Astrocyte (in vitro differentiated cells and primary cell): ENCODE measurements around the gene DNMT1. TPM values are rescaled to one million over a fixed set of nuclear protein-coding genes. Genes with fewer than 3 reads are reported as not detected.

Source experiments
- DNase-seq: peaks from one replicate; pipeline ENCODE4 v3.0.0-alpha.2; 2010; ENCODE audit warnings: low read depth
- FAIRE-seq: peaks from 2 replicates; lab custom pipeline; 2011; peaks lifted over from hg19 to GRCh38; lab: Jason Lieb, UNC
- H2AFZ ChIP-seq: 2 replicates; pipeline ENCODE4 v1.6.0; 2012; ENCODE audit warnings: low read depth, low read length, inconsistent platforms
- H3K27ac ChIP-seq: 2 replicates; pipeline ENCODE4 v1.5.1; 2011; ENCODE audit warnings: low read depth, low read length, inconsistent platforms
- H3K27me3 ChIP-seq: 2 replicates; pipeline ENCODE4 v1.6.0; 2011; ENCODE audit warnings: low read length, inconsistent platforms; ENCODE audit not compliant: insufficient read depth
- H3K36me3 ChIP-seq: 2 replicates; pipeline ENCODE4 v1.5.1; 2011; ENCODE audit warnings: low read length, inconsistent platforms; ENCODE audit not compliant: insufficient read depth
- H3K4me1 ChIP-seq: 2 replicates; pipeline ENCODE4 v1.5.1; 2011; ENCODE audit warnings: low read length, inconsistent platforms; ENCODE audit not compliant: insufficient read depth
- H3K4me2 ChIP-seq: 2 replicates; pipeline ENCODE4 v1.6.0; 2012; ENCODE audit warnings: low read length, inconsistent platforms
- H3K4me3 ChIP-seq: 2 replicates; pipeline ENCODE4 v1.5.1; 2011; ENCODE audit warnings: low read depth, mild to moderate bottlenecking, low read length, inconsistent platforms; ENCODE audit not compliant: insufficient read depth
- H3K79me2 ChIP-seq: 2 replicates; pipeline ENCODE4 v1.6.0; 2012; ENCODE audit warnings: mild to moderate bottlenecking, low read length, inconsistent platforms; ENCODE audit not compliant: insufficient read depth
- H3K9ac ChIP-seq: 2 replicates; pipeline ENCODE4 v1.6.0; 2012; ENCODE audit warnings: mild to moderate bottlenecking, low read length, inconsistent platforms
- H3K9me3 ChIP-seq: 2 replicates; pipeline ENCODE4 v1.5.1; 2012; ENCODE audit warnings: low read depth, mild to moderate bottlenecking, low read length, inconsistent platforms; ENCODE audit not compliant: insufficient read depth
- H4K20me1 ChIP-seq: 2 replicates; pipeline ENCODE4 v1.6.0; 2012; ENCODE audit warnings: low read length, inconsistent platforms; ENCODE audit not compliant: insufficient read depth
- H3K27ac Mint-ChIP-seq: one replicate; pipeline ENCODE4 v1.8.0; 2021; ENCODE audit warnings: mild to moderate bottlenecking, mixed read lengths; ENCODE audit not compliant: unreplicated experiment
- H3K27me3 Mint-ChIP-seq: one replicate; pipeline ENCODE4 v1.8.0; 2021; ENCODE audit warnings: low read depth, mixed read lengths; ENCODE audit not compliant: unreplicated experiment
- H3K36me3 Mint-ChIP-seq: one replicate; pipeline ENCODE4 v1.8.0; 2021; ENCODE audit warnings: low read depth, mixed read lengths; ENCODE audit not compliant: unreplicated experiment
- H3K4me1 Mint-ChIP-seq: one replicate; pipeline ENCODE4 v1.8.0; 2021; ENCODE audit warnings: low read depth, mixed read lengths; ENCODE audit not compliant: unreplicated experiment
- H3K4me3 Mint-ChIP-seq: one replicate; pipeline ENCODE4 v1.8.0; 2021; ENCODE audit warnings: mild to moderate bottlenecking, moderate library complexity, mixed read lengths; ENCODE audit not compliant: unreplicated experiment
- H3K9me3 Mint-ChIP-seq: one replicate; pipeline ENCODE4 v1.8.0; 2021; ENCODE audit warnings: mild to moderate bottlenecking, mixed read lengths; ENCODE audit not compliant: unreplicated experiment
- CTCF ChIP-seq: IDR thresholded peaks from 2 replicates; pipeline ENCODE4 v1.5.1; 2011; ENCODE audit warnings: low read depth, mild to moderate bottlenecking, inconsistent platforms, low read length, moderate library complexity; ENCODE audit not compliant: insufficient read depth
- EZH2 ChIP-seq: IDR thresholded peaks from 2 replicates; pipeline ENCODE4 v1.6.1; 2012; ENCODE audit warnings: mild to moderate bottlenecking, low read length, inconsistent platforms; ENCODE audit not compliant: insufficient read depth
- total RNA-seq: library from RNA; stranded (reverse); gene quantifications from 2 replicates; pipeline ENCODE4 v1.2.1, GENCODE V29; 2021

DNMT1 gene
- total RNA-seq, 1 donor from 2014 or later, result 50.6 TPM

DNA sequence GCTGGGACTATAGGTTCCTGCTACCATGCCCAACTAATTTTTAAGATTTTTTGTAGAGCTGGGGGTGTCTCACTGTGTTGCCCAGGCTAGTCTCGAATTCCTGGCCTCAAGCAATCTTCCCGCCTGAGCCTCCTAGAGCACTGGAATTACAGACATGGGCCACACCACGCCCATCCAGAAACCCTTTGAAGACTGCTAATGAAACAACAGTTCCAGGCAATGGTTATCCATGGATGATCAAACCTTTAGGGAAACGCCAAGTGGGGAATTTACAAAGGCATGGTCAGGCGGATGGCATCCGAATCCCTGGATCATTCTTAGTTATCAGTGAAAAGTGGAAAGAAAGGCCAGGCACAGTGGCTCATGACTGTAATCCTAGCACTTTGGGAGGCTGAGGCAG, 16.9 kb upstream of the DNMT1 start:
- Mint-ChIP-seq H3K4me3 (no peak overlapping the region), H3K9me3 (peaks cover 8% of the 10 kb centered on the region), H3K27ac (no peak overlapping the region), H3K27me3 (peaks cover 3% of the 10 kb centered on the region), H3K36me3 (peaks cover 2% of the 10 kb centered on the region), H3K4me1 (peaks cover 6% of the 10 kb centered on the region)
- Histone ChIP-seq H3K4me3 (no peak overlapping the region), H4K20me1 (no peaks in the 10 kb centered on the region), H3K9ac (no peak overlapping the region), H3K9me3 (no peaks in the 10 kb centered on the region), H3K27me3 (no peaks in the 10 kb centered on the region), H2AFZ (no peak overlapping the region), H3K36me3 (no peaks in the 10 kb centered on the region), H3K27ac (no peak overlapping the region), H3K79me2 (no peaks in the 10 kb centered on the region), H3K4me1 (peaks cover 9% of the 10 kb centered on the region), H3K4me2 (no peak overlapping the region)
- FAIRE-seq (no peak), DNase-seq (no peak)
- TF ChIP-seq CTCF (no peak), EZH2 (no peak)

DNA sequence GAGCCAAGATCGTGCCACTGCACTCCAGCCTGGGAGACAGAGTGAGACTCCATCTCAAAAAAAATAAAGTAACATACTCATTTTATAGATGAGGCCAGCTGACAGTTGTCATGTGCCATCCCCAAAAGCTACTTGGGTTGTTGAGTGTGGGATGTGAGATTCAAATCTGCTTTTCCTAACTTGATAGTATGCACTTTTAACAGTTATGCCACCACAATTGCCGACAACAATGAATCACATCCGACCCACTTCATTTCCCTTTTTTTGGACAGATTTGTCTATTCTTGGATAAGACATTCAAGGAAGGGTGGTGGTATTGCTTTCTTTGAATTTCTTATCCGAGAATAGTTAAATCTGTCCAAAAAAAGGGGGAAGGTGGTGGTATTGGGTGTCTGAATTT, 16.3 kb upstream of the DNMT1 start:
- no peak for FAIRE-seq
- peak overlapping the region; percentile 14 for H3K27ac Mint-ChIP-seq

More for the DNA sequence above, 16.3 kb upstream of the DNMT1 start:
- Histone ChIP-seq H4K20me1 (no peaks in the 10 kb centered on the region), H3K4me3 (no peak overlapping the region), H3K4me2 (no peak overlapping the region), H3K27me3 (no peaks in the 10 kb centered on the region), H2AFZ (no peak overlapping the region), H3K27ac (no peak overlapping the region), H3K36me3 (no peaks in the 10 kb centered on the region), H3K4me1 (peaks cover 15% of the 10 kb centered on the region), H3K9ac (no peak overlapping the region), H3K9me3 (no peaks in the 10 kb centered on the region), H3K79me2 (no peaks in the 10 kb centered on the region)
- no peak for DNase-seq
- H3K4me3 Mint-ChIP-seq, result no peak overlapping the region
- peaks cover 11% of the 10 kb centered on the region for H3K4me1 Mint-ChIP-seq
- peaks cover 3% of the 10 kb centered on the region for H3K27me3 Mint-ChIP-seq
- peaks cover 2% of the 10 kb centered on the region for H3K36me3 Mint-ChIP-seq
- peaks cover 9% of the 10 kb centered on the region for H3K9me3 Mint-ChIP-seq
- TF ChIP-seq CTCF (no peak), EZH2 (no peak)
